Adrenal gland (tissue), 12 donors: Measurements from ENCODE around the gene IQGAP2. TPM values are rescaled to one million over a fixed set of nuclear protein-coding genes. Genes with fewer than 3 reads are reported as not detected.

Experiments
- DNase-seq, 7 donors: peaks; one replicate each; pipeline ENCODE4 v3.0.0-alpha.2; 2019 to 2020
- H3K27ac ChIP-seq, 5 donors: fragments of 200-600 bp; sonication (generic) in 4 of 5; 1 replicate in 3 of 5; 2 replicates in 2 of 5; pipeline versions ENCODE4 v1.5.1 to v1.8.0; 2016 to 2020; ENCODE audit warnings: mild to moderate bottlenecking in 1 of 5
- H3K27me3 ChIP-seq: fragments of 200-600 bp; 2 replicates; pipeline ENCODE4 v1.8.0; 2021
- H3K36me3 ChIP-seq, 2 donors: fragments of 200-600 bp; replicated peaks in 1 of 2; 1 replicate in 1 of 2; 2 replicates in 1 of 2; pipeline versions ENCODE4 v1.5.1 to v1.8.0; 2018 to 2022
- H3K4me1 ChIP-seq, 2 donors: fragments of 200-600 bp; replicated peaks in 1 of 2; 1 replicate in 1 of 2; 2 replicates in 1 of 2; pipeline versions ENCODE4 v1.5.1 to v1.8.0; 2018 to 2021
- H3K4me3 ChIP-seq, 4 donors: fragments of 200-600 bp; sonication (generic) in 3 of 4; one replicate each; pipeline ENCODE4 v1.5.1; 2016 to 2018
- H3K9me3 ChIP-seq, 3 donors: fragments of 200-600 bp; sonication (generic) in 1 of 3; replicated peaks in 1 of 3; 1 replicate in 2 of 3; 2 replicates in 1 of 3; pipeline versions ENCODE4 v1.5.1 to v1.8.0; 2016 to 2021
- CTCF ChIP-seq, 6 experiments: fragments of 450-650 bp in 4 of 6; fragments of 200-600 bp in 2 of 6; sonication (generic) in 1 of 6; IDR thresholded peaks; 1 replicate in 5 of 6; 2 replicates in 1 of 6; pipeline versions ENCODE4 v1.5.1 to v1.8.0; 2016 to 2021; ENCODE audit warnings: antibody characterized with exemption in 6 of 6, mild to moderate bottlenecking in 2 of 6, moderate library complexity in 1 of 6
- POLR2A ChIP-seq, 2 donors: fragments of 450-650 bp; IDR thresholded peaks; one replicate each; pipeline ENCODE4 v1.6.1; 2017; ENCODE audit warnings: antibody characterized with exemption in 2 of 2, mild to moderate bottlenecking in 2 of 2, moderate library complexity in 1 of 2
- WGBS, 4 donors: extraction: QIAGEN DNeasy Blood & Tissue Kit in 2 of 4; methylation state at CpG; one replicate each; pipeline versions ENCODE4 v1.1.5 to v1.1.7; 2013 to 2017; 5-methylcytosine and 5-hydroxymethylcytosine counted together
- intact Hi-C, 2 donors: fragments of 100-400 bp; cut with DNase I; formaldehyde crosslinking; loops; one replicate each; pipeline versions ENCODE4 v1.14.1 to v1.15.0; 2022 to 2023
- polyA plus RNA-seq, 3 donors: library from polyadenylated mRNA; stranded (reverse); fragments of 200-250 nt in 2 of 3; fragments of 350-450 nt in 1 of 3; fragmentation: Illumina TruSeq in 1 of 3; extraction: RNeasy Lipid Tissue Mini Kit (QIAGEN cat#74804) in 1 of 3; gene quantifications; one replicate each; pipeline ENCODE4 v1.2.3, GENCODE V29; 2013 to 2014
- total RNA-seq, 9 donors: library from RNA; depleted of rRNA in 4 of 9; stranded (reverse); fragments of >200 nt in 4 of 9; fragments of 120-200 nt in 1 of 9; fragmentation: NEBNext Ultra II Directional in 1 of 9; extraction: Animal tissue kit (Norgen Biotek cat#: 25700) in 1 of 9; gene quantifications; one replicate each; pipeline versions ENCODE4 v1.1.0 to v1.2.4, GENCODE V29; 2013 to 2023
- donor health status: healthy with polysubstance abuse.
- donor health status: Bipolar disorder and iron deficiency.
- donor health status: DM: yes; HTN: yes; CAD: no.
- donor health status: DM: no; HTN: no; CAD: no.
- donor health status: DM: no; HTN: no; CAD: no.
- donor health status: DM: yes; HTN: yes; CAD: no.

Gene IQGAP2
- total and polyA plus RNA-seq, 12 donors: 14.9 to 77.3 (median 36.1) TPM

GRCh38 chr5:76610196-76610595, 207.1 kb downstream of the IQGAP2 start:
- no peaks in the 10 kb centered on the region for H3K4me1 ChIP-seq
- no peak for TF ChIP-seq POLR2A (IDR thresholded peaks at IDR 0.05)
- TF ChIP-seq CTCF (IDR thresholded peaks at IDR 0.05): no peak
- H3K36me3 ChIP-seq: no peaks in the 10 kb centered on the region
- no peaks in the 10 kb centered on the region for H3K27me3 ChIP-seq
- 79 to 88% (median 83%) methylated on average over 1 of the region's 1 CpG for WGBS, 4 donors
- no peaks in the 10 kb centered on the region for H3K9me3 ChIP-seq
- H3K27ac ChIP-seq: no peak overlapping the region
- H3K4me3 ChIP-seq: no peak overlapping the region
- DNase-seq: no peak
- intact Hi-C loops: no loop called here

- intact Hi-C loops: no loop called here
- 72 to 92% (median 76%) methylated on average over 5 of the region's 5 CpGs for WGBS, 4 donors
- Histone ChIP-seq H3K4me3 (no peak overlapping the region), H3K27ac (no peak overlapping the region), H3K27me3 (no peaks in the 10 kb centered on the region), H3K9me3 (no peaks in the 10 kb centered on the region), H3K36me3 (no peaks in the 10 kb centered on the region), H3K4me1 (no peaks in the 10 kb centered on the region)
- no peak for TF ChIP-seq POLR2A (IDR thresholded peaks at IDR 0.05)
- DNase-seq: no peak
These were observed 209.9 kb downstream of the IQGAP2 start for GRCh38 chr5:76612942-76613341.

- DNase-seq: no peak
- TF ChIP-seq POLR2A (IDR thresholded peaks at IDR 0.05): no peak
- TF ChIP-seq CTCF (IDR thresholded peaks at IDR 0.05): no peak
- H3K27me3 ChIP-seq: no peaks in the 10 kb centered on the region
- H3K4me1 ChIP-seq: no peaks in the 10 kb centered on the region
- intact Hi-C loops: no loop called here
- no peak overlapping the region for H3K27ac ChIP-seq
- H3K4me3 ChIP-seq: no peak overlapping the region
- WGBS, 4 donors: 80 to 87% (median 82%) methylated on average over 2 of the region's 2 CpGs
- no peaks in the 10 kb centered on the region for H3K9me3 ChIP-seq
- no peaks in the 10 kb centered on the region for H3K36me3 ChIP-seq
These were observed 212.7 kb downstream of the IQGAP2 start for GRCh38 chr5:76615759-76616158.

- Histone ChIP-seq H3K4me1 (no peaks in the 10 kb centered on the region), H3K27me3 (no peaks in the 10 kb centered on the region), H3K27ac (no peak overlapping the region), H3K9me3 (no peaks in the 10 kb centered on the region), H3K4me3 (no peak overlapping the region), H3K36me3 (no peaks in the 10 kb centered on the region)
- TF ChIP-seq POLR2A (IDR thresholded peaks at IDR 0.05): no peak
- no peak for TF ChIP-seq CTCF (IDR thresholded peaks at IDR 0.05)
- WGBS, 4 donors: 83 to 89% (median 84%) methylated on average over 2 of the region's 2 CpGs
- no peak for DNase-seq
- intact Hi-C loops: no loop called here
These were observed 213.1 kb downstream of the IQGAP2 start for GRCh38 chr5:76616206-76616605.

GRCh38 chr5:76617229-76617628, 214.1 kb downstream of the IQGAP2 start:
- H3K36me3 ChIP-seq: no peaks in the 10 kb centered on the region
- no peaks in the 10 kb centered on the region for H3K4me1 ChIP-seq
- 60 to 66% (median 64%) methylated on average over 4 of the region's 4 CpGs for WGBS, 4 donors
- TF ChIP-seq POLR2A (IDR thresholded peaks at IDR 0.05) (no peak), CTCF (IDR thresholded peaks at IDR 0.05) (no peak)
- H3K27me3 ChIP-seq: no peaks in the 10 kb centered on the region
- H3K9me3 ChIP-seq: no peaks in the 10 kb centered on the region
- no peak overlapping the region for H3K4me3 ChIP-seq
- DNase-seq: no peak
- intact Hi-C loops: no loop called here
- no peak overlapping the region for H3K27ac ChIP-seq
